Measurements from ENCODE around the gene MB. TPM values are rescaled to one million over a fixed set of nuclear protein-coding genes. Genes with fewer than 3 reads are reported as not detected.

MB gene
- total and polyA plus RNA-seq, 2 donors (not counting 1 experiment from before 2014, with no cell fraction given) = not detected

DNA sequence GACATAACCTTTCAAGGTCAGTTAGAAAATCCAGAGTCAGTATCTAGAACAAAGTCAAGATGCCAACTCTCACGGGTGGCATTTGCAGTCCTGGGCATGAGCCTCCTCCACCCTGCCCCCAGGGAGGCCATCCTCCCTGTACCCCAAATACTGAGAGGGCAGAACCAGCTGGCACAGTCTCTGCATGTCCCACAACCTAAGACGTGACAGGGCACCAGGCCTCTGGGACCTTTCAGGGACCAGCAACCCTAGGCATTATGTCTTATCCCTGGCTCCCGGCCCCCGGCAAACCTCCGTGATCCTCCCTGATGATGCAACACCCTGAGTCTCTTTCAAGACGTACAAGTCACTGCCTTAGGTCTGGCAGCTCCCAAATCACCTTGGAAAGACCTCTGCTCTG is 2.0 kb downstream of the MB start:
- H3K79me2 ChIP-seq (ENCODE audit: control insufficient read depth, insufficient read depth, low read length) = no peaks in the 10 kb centered on the region
- DNase-seq = no peak
- H3K27ac ChIP-seq (ENCODE audit: low read length in 2 of 2) = no peak overlapping the region
- H2AFZ ChIP-seq (ENCODE audit: insufficient read depth, low read depth, low read length, poor library complexity, severe bottlenecking) = no peak overlapping the region
- ATAC-seq (ENCODE audit: low read depth) = no peak
- H3K27me3 ChIP-seq (replicated peaks in 1 of 4; ENCODE audit: control extremely low read depth in 1 of 4, control insufficient read depth in 3 of 4, insufficient read depth in 4 of 4, low read length in 3 of 4) = no peaks in the 10 kb centered on the region
- H3K4me2 ChIP-seq (replicated peaks; ENCODE audit: low read depth, low read length, poor library complexity, severe bottlenecking) = no peak overlapping the region
- no peak overlapping the region for H3K9ac ChIP-seq (ENCODE audit: low read length)
- TF ChIP-seq, protein P1, sequence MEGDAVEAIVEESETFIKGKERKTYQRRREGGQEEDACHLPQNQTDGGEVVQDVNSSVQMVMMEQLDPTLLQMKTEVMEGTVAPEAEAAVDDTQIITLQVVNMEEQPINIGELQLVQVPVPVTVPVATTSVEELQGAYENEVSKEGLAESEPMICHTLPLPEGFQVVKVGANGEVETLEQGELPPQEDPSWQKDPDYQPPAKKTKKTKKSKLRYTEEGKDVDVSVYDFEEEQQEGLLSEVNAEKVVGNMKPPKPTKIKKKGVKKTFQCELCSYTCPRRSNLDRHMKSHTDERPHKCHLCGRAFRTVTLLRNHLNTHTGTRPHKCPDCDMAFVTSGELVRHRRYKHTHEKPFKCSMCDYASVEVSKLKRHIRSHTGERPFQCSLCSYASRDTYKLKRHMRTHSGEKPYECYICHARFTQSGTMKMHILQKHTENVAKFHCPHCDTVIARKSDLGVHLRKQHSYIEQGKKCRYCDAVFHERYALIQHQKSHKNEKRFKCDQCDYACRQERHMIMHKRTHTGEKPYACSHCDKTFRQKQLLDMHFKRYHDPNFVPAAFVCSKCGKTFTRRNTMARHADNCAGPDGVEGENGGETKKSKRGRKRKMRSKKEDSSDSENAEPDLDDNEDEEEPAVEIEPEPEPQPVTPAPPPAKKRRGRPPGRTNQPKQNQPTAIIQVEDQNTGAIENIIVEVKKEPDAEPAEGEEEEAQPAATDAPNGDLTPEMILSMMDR (IDR thresholded peaks at IDR 0.05) = no peak
- TF ChIP-seq EZH2 (IDR thresholded peaks at IDR 0.05; ENCODE audit: borderline replicate concordance, insufficient read depth, low read depth, low read length, poor library complexity, severe bottlenecking) = no peak
- WGBS (ENCODE audit: insufficient coverage) = 80% methylated on average over 6 of the region's 6 CpGs
- no peak overlapping the region for H3K27ac Mint-ChIP-seq
- no peaks in the 10 kb centered on the region for H3K9me3 Mint-ChIP-seq (ENCODE audit: insufficient read depth)
- no peaks in the 10 kb centered on the region for H3K9me3 ChIP-seq (ENCODE audit: control extremely low read depth in 1 of 3, control insufficient read depth in 2 of 3, insufficient read depth in 1 of 3, low read length in 2 of 3)
- ChIA-PET CTCF (no interaction called here), POLR2A (no interaction called here)
- no peak overlapping the region for H3K4me3 Mint-ChIP-seq
- no peak overlapping the region for H3K4me3 ChIP-seq (ENCODE audit: control extremely low read depth in 1 of 5, extremely low read depth in 1 of 5, insufficient read depth in 1 of 5, low read depth in 2 of 5, low read length in 4 of 5)
- H4K20me1 ChIP-seq (ENCODE audit: control insufficient read depth, insufficient read depth, low read length, poor library complexity, severe bottlenecking) = no peaks in the 10 kb centered on the region
- H3K4me1 ChIP-seq (ENCODE audit: control insufficient read depth in 2 of 2, insufficient read depth in 2 of 2, low read length in 2 of 2) = peaks cover 10 to 13% of the 10 kb centered on the region in 2 donors
- H3K36me3 ChIP-seq (replicated peaks in 1 of 2; ENCODE audit: control extremely low read depth in 1 of 2, control insufficient read depth in 1 of 2, extremely low read depth in 1 of 2, insufficient read depth in 2 of 2, low read length in 1 of 2) = no peaks in the 10 kb centered on the region
- intact Hi-C loops (cut with micrococcal nuclease) = no loop called here
- H3K4me1 Mint-ChIP-seq = peaks cover 10% of the 10 kb centered on the region
- H3K27me3 Mint-ChIP-seq = no peaks in the 10 kb centered on the region

DNA sequence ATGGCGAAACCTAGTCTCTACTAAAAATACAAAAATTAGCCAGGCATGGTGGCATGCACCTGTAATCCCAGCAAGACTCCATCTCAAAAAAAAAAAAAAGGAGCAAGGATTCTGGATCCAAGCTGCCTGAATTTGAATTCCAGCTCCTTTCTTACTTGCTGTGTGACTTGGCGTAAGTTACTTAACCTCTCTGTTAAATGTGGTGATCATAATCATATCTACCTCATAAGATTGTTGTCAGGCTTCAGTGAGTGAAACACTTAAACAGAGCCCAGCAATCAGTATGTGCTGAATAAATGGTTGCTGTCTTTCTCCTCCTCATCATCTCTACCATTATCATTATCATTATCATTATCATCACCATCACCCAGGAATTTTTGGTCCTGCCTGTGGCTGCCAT is 2.7 kb downstream of the MB start:
- ATAC-seq (ENCODE audit: low read depth) (no peak), DNase-seq (no peak)
- Mint-ChIP-seq H3K4me1 (peaks cover 10% of the 10 kb centered on the region), H3K4me3 (no peak overlapping the region), H3K27me3 (peaks cover 1% of the 10 kb centered on the region), H3K27ac (no peak overlapping the region), H3K9me3 (ENCODE audit: insufficient read depth) (no peaks in the 10 kb centered on the region)
- Histone ChIP-seq H3K4me3 (ENCODE audit: control extremely low read depth in 1 of 5, extremely low read depth in 1 of 5, insufficient read depth in 1 of 5, low read depth in 2 of 5, low read length in 4 of 5) (no peak overlapping the region), H4K20me1 (ENCODE audit: control insufficient read depth, insufficient read depth, low read length, poor library complexity, severe bottlenecking) (no peaks in the 10 kb centered on the region), H3K36me3 (replicated peaks in 1 of 2; ENCODE audit: control extremely low read depth in 1 of 2, control insufficient read depth in 1 of 2, extremely low read depth in 1 of 2, insufficient read depth in 2 of 2, low read length in 1 of 2) (no peaks in the 10 kb centered on the region), H3K27ac (ENCODE audit: low read length in 2 of 2) (no peak overlapping the region), H3K79me2 (ENCODE audit: control insufficient read depth, insufficient read depth, low read length) (no peaks in the 10 kb centered on the region), H3K4me1 (ENCODE audit: control insufficient read depth in 2 of 2, insufficient read depth in 2 of 2, low read length in 2 of 2) (peaks cover 10 to 13% of the 10 kb centered on the region in 2 donors), H3K27me3 (replicated peaks in 1 of 4; ENCODE audit: control extremely low read depth in 1 of 4, control insufficient read depth in 3 of 4, insufficient read depth in 4 of 4, low read length in 3 of 4) (peaks cover 0 to 5% (median 0%) of the 10 kb centered on the region in 4 experiments), H2AFZ (ENCODE audit: insufficient read depth, low read depth, low read length, poor library complexity, severe bottlenecking) (no peak overlapping the region), H3K9me3 (ENCODE audit: control extremely low read depth in 1 of 3, control insufficient read depth in 2 of 3, insufficient read depth in 1 of 3, low read length in 2 of 3) (no peaks in the 10 kb centered on the region), H3K4me2 (replicated peaks; ENCODE audit: low read depth, low read length, poor library complexity, severe bottlenecking) (no peak overlapping the region), H3K9ac (ENCODE audit: low read length) (no peak overlapping the region)
- WGBS (ENCODE audit: insufficient coverage) = no CpG with 5 or more reads among the region's 2 CpGs
- ChIA-PET CTCF (no interaction called here), POLR2A (no interaction called here)
- intact Hi-C loops (cut with micrococcal nuclease) = no loop called here
- TF ChIP-seq, protein P1 (IDR thresholded peaks at IDR 0.05) = no peak
- TF ChIP-seq EZH2 (IDR thresholded peaks at IDR 0.05; ENCODE audit: borderline replicate concordance, insufficient read depth, low read depth, low read length, poor library complexity, severe bottlenecking) = no peak
